Sigmoid colon (tissue), 7 donors: ENCODE data around the gene CLEC16A. TPM values are rescaled to one million over a fixed set of nuclear protein-coding genes. Genes with fewer than 3 reads are reported as not detected.

Experiments
- DNase-seq: peaks from one replicate; pipeline ENCODE4 v3.0.0-alpha.2; 2019
- H3K27ac ChIP-seq, 4 donors: fragments of 200-600 bp; sonication (generic); one replicate each; pipeline ENCODE4 v1.5.1; 2016 to 2019; ENCODE audit warnings: mild to moderate bottlenecking in 1 of 4
- H3K27me3 ChIP-seq, 3 donors: fragments of 200-600 bp; sonication (generic); one replicate each; pipeline ENCODE4 v1.5.1; 2019; ENCODE audit warnings: mild to moderate bottlenecking in 1 of 3
- H3K36me3 ChIP-seq, 4 donors: fragments of 200-600 bp; sonication (generic); one replicate each; pipeline ENCODE4 v1.5.1; 2016 to 2019
- H3K4me1 ChIP-seq, 4 donors: fragments of 200-600 bp; sonication (generic); one replicate each; pipeline ENCODE4 v1.5.1; 2017 to 2019
- H3K4me3 ChIP-seq, 4 donors: fragments of 200-600 bp; sonication (generic); one replicate each; pipeline ENCODE4 v1.5.1; 2017 to 2019; ENCODE audit warnings: mild to moderate bottlenecking in 2 of 4, moderate library complexity in 1 of 4
- H3K9me3 ChIP-seq, 4 donors: fragments of 200-600 bp in 3 of 4; sonication (generic) in 3 of 4; one replicate each; pipeline versions ENCODE4 v1.5.1 to v1.6.1; 2013 to 2019
- CTCF ChIP-seq, 4 experiments: fragments of 450-650 bp in 3 of 4; fragments of 200-600 bp in 1 of 4; IDR thresholded peaks; one replicate each; pipeline ENCODE4 v1.5.1; 2016 to 2019; ENCODE audit warnings: antibody characterized with exemption in 4 of 4, mild to moderate bottlenecking in 3 of 4, moderate library complexity in 2 of 4
- EP300 ChIP-seq, 4 donors: sonication (generic); formaldehyde crosslinking; IDR thresholded peaks; one replicate each; pipeline ENCODE4 v1.6.1; 2017; ENCODE audit warnings: antibody characterized with exemption in 4 of 4
- POLR2A ChIP-seq, 2 donors: fragments of 450-650 bp; IDR thresholded peaks; one replicate each; pipeline ENCODE4 v1.6.1; 2016; ENCODE audit warnings: antibody characterized with exemption in 2 of 2, mild to moderate bottlenecking in 2 of 2, moderate library complexity in 2 of 2
- POLR2AphosphoS5 ChIP-seq, 4 donors: sonication (generic); formaldehyde crosslinking; IDR thresholded peaks; one replicate each; pipeline ENCODE4 v1.6.1; 2017; ENCODE audit warnings: antibody characterized with exemption in 4 of 4
- WGBS, 2 donors: extraction: QIAGEN DNeasy Blood & Tissue Kit; methylation state at CpG; one replicate each; pipeline ENCODE4 v1.1.7; 2013; 5-methylcytosine and 5-hydroxymethylcytosine counted together
- intact Hi-C: fragments of 100-400 bp; cut with DNase I; formaldehyde crosslinking; loops from one replicate; pipeline ENCODE4 v1.15.1; 2023
- polyA plus RNA-seq, 3 donors: library from polyadenylated mRNA; stranded (reverse); fragments of 200-250 nt; gene quantifications; one replicate each; pipeline ENCODE4 v1.2.3, GENCODE V29; 2013
- total RNA-seq, 4 donors: library from RNA; depleted of rRNA; stranded (reverse); fragments of >200 nt; gene quantifications; one replicate each; pipeline ENCODE4 v1.1.0, GENCODE V29; 2016
- donor health status: healthy with polysubstance abuse.
- donor health status: Bipolar disorder and iron deficiency.
- donor health status: healthy.

CLEC16A gene
- total and polyA plus RNA-seq, 7 donors = 9.6 to 35.2 (median 24.6) TPM

DNA sequence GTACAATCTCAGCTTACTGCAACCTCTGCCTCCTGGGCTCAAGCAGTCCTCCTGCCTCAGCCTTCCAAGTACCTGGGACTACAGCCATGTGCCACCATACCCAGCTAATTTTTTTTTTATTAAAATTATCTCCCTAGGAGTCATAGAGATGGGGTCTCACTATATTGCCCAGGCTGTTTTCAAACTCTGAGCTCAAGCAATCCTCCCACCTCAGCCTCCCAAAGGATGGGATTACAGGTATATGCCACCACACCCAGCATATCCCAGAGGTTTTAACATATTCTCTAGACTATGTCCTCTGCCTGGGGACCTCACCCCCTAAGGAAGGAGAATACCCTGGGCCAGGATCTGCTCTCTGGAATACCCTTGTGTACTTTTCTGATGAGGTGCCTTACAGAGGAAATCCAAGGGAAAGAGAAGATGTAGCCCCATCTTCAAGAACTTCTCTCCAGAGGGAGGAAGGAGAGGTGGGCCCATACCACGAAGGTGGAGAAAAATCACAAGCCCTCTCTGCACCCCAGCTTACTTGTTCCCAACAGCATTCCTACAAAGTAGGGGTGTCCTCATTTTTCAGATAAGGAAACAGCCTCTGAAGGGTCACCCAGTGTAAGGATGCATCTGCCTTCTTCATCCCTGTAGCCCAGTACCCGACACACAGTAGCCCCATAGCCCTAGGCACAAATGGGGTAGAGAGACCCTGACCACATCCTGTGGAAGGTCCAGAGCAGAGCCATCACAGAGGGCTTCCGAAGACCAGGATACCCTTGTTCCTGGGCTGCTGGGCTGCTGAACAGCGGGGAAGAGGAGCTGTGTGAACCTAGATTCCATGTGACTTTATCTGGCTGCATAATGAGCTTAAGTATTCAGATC, 160.0 kb downstream of the CLEC16A start:
- DNase-seq = no peak
- no peak for TF ChIP-seq POLR2A (IDR thresholded peaks at IDR 0.05)
- TF ChIP-seq EP300 (IDR thresholded peaks at IDR 0.05) = no peak
- TF ChIP-seq CTCF (IDR thresholded peaks at IDR 0.05) = no peak
- TF ChIP-seq POLR2AphosphoS5 (IDR thresholded peaks at IDR 0.05) = no peak
- Histone ChIP-seq H3K9me3 (no peaks in the 10 kb centered on the region), H3K36me3 (no peaks in the 10 kb centered on the region), H3K4me1 (peaks cover 0 to 64% (median 54%) of the 10 kb centered on the region in 4 donors), H3K4me3 (no peak overlapping the region), H3K27ac (peak overlapping the region; percentile 15 to 59 (median 40)), H3K27me3 (no peaks in the 10 kb centered on the region)
- intact Hi-C loops = no loop called here
- 73 to 88% methylated on average over 4 of the region's 4 CpGs for WGBS, 2 donors

GRCh38 chr16:11105038-11105903, 160.9 kb downstream of the CLEC16A start:
- TF ChIP-seq POLR2AphosphoS5 (IDR thresholded peaks at IDR 0.05) (peak; percentile 64 to 84 (median 68)), CTCF (IDR thresholded peaks at IDR 0.05) (no peak)
- Histone ChIP-seq H3K36me3 (no peaks in the 10 kb centered on the region), H3K4me3 (no peak overlapping the region), H3K9me3 (no peaks in the 10 kb centered on the region), H3K27ac (peak overlapping the region; percentile 9 to 59 (median 50)), H3K27me3 (no peaks in the 10 kb centered on the region), H3K4me1 (peaks cover 0 to 61% (median 48%) of the 10 kb centered on the region in 4 donors)
- DNase-seq = peak; percentile 79
- WGBS, 2 donors = 31 to 51% methylated on average over 7 of the region's 7 CpGs
- intact Hi-C loops = no loop called here

DNA sequence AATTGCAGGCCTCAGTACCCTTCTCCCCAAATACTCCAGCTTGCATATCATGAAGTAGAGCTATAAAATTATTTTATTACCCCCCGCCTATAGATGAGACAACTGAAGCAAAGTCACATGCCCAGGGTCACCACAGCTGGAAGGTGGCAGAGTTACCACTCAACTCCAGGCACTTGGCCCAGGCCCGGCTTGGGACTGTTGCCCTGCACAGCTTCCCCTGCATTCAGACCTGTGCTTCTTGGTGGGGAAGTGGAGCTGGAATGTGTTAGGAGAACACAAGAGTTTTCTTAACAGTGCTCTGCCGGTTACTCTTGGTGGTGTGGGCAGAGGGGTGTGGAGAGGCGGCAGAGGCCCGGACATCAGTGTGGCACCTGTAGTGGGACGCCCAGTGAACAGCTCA, 162.4 kb downstream of the CLEC16A start:
- Histone ChIP-seq H3K36me3 (no peaks in the 10 kb centered on the region), H3K4me1 (peaks cover 0 to 50% (median 34%) of the 10 kb centered on the region in 4 donors), H3K27ac (peak overlapping the region in 1 of 4 donors; percentile 4), H3K27me3 (no peaks in the 10 kb centered on the region), H3K4me3 (no peak overlapping the region), H3K9me3 (no peaks in the 10 kb centered on the region)
- 72 to 92% methylated on average over 6 of the region's 6 CpGs for WGBS, 2 donors
- DNase-seq = no peak
- TF ChIP-seq EP300 (IDR thresholded peaks at IDR 0.05) = no peak
- TF ChIP-seq CTCF (IDR thresholded peaks at IDR 0.05) = no peak
- no peak for TF ChIP-seq POLR2A (IDR thresholded peaks at IDR 0.05)
- no peak for TF ChIP-seq POLR2AphosphoS5 (IDR thresholded peaks at IDR 0.05)
- intact Hi-C loops = no loop called here

- Histone ChIP-seq H3K36me3 (no peaks in the 10 kb centered on the region), H3K27ac (peak overlapping the region in 1 of 4 donors; percentile 4), H3K27me3 (no peaks in the 10 kb centered on the region), H3K4me1 (peaks cover 0 to 50% (median 33%) of the 10 kb centered on the region in 4 donors), H3K4me3 (no peak overlapping the region), H3K9me3 (no peaks in the 10 kb centered on the region)
- intact Hi-C loops = no loop called here
- no peak for DNase-seq
- TF ChIP-seq POLR2A (IDR thresholded peaks at IDR 0.05) = no peak
- TF ChIP-seq EP300 (IDR thresholded peaks at IDR 0.05) = no peak
- no peak for TF ChIP-seq CTCF (IDR thresholded peaks at IDR 0.05)
- TF ChIP-seq POLR2AphosphoS5 (IDR thresholded peaks at IDR 0.05) = no peak
- 87 to 94% methylated on average over 8 of the region's 8 CpGs for WGBS, 2 donors
These were observed 163.6 kb downstream of the CLEC16A start for GRCh38 chr16:11107780-11108465.
